HG03064 (cell line): Measurements from ENCODE around the gene WDR64.
A peak's percentile ranks its signal among the peaks of the same experiment; 100 is the strongest.

Experiments used
- ATAC-seq: cut with Tn5 transposase; IDR thresholded peaks from one replicate; pipeline ENCODE4 v1.9.1; 2021; ENCODE audit warnings: low read depth; ENCODE audit not compliant: unreplicated experiment

The WDR64 gene

DNA sequence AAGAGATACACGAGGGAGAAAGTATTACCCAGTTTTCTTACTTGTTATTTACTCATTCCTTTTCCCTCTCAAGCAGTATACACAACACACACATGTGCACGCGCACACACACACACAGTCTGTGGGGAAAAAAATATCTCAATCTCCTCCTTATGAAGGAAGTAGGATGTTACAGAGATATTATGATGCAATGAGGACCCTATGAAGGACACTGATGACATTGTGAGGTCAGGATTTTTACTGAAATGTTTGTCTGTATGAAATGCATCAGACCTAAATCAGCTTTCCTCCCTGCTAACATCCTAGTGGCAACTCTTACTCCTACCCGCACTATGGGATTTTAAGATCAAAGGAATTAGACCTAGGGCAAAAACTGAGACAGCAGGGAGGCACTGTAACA lies at the start of gene WDR64:
WDR64 (plus strand) TSS at position 270 of the 400 bp plus-strand sequence. CDS start 204 bp downstream, outside the sequence.
- no peak for ATAC-seq

DNA sequence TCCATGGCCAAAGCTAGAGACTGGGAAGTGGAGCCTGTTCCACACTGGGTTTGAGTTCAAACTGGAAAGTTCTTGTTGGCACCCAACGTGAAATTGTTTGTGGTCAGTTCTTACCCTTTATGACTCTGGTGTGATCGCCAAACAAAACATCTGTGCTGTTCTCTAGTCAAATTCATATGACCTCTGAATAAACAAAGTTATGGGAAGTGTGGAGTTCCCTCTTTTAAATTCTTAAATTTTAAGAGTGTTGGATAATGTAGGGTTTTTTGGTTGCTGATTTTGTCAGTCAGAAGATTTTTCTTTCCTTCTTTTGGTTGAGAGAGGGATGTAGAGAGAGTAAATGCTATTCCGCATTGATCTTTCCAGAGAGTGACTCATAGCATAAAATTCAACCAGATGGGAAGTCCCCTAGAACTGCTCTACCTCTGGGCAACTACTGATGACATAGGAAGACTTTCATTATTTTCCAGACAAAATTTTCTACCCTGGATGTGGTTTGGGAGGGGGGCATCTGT lies 48.3 kb upstream of the WDR64 start:
- ATAC-seq = no peak

DNA sequence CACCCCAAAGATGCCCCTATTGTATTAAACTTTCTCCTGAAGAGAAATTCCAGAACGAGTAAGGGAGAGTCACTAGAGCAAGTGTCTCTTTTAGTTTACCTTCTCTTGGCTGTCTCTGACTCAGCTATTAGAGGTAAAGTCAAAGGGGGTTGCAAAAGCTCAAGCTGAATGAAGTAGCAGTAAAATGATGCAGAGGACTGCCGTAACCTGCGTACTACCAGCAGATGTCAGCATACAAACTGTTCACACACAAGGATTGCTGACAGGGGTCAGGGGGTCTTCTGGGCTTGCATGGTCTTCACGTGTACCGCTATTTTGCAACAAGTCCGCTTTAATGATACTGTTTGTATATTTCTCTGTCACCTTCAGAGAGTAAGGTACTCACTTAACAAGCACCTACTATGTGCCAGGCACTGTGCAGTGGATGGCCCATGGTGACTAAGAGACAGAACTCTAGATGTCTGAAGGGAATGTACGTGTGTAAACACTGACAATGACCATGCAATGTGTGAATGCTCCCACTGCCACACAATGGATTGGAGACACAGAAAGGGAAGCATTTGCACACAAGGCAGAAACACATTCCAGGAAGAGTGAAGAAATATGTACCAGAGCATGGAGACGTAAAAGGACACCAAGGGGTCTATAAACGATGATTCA lies 46.8 kb upstream of the WDR64 start:
- no peak for ATAC-seq

GRCh38 chr1:241606544-241606943 lies 45.5 kb upstream of the WDR64 start:
- no peak for ATAC-seq

- no peak for ATAC-seq
These were observed 44.6 kb upstream of the WDR64 start for GRCh38 chr1:241607497-241607896.

- no peak for ATAC-seq
These were observed 43.6 kb upstream of the WDR64 start for GRCh38 chr1:241608379-241609033.

DNA sequence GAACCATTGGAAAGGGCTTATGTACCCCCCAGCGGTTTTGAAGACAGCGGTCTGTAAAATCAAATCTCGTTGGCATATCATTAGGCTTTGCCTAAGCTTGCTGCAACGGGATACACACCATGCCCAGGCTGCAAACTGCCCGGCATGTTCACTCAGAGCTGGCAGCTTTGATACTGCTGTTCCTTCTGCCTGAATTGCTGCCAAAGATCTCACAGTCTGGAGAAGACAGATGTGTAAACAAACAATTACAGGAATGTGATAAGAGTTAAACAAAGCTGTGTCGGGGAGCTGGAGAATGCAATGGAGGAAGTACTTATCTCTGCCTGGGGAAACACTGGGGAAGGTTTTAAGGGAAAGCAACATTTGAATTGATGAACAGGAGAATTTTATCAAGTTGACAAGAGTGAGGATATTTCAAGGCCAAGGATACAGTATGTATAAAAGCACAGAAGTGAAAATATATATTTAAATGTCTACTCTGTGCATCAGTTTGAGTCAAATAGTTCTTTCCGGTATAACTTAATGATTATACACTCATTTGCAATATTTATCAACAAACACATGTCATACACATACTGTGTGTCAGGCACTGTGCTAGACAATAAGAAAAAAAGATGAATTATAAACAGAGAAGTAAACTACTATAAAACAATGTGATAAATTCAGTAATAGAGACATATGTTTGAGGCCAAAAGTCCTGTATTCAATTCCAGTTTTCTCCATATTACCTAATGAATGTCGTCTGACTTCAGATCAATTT lies 41.8 kb upstream of the WDR64 start:
- no peak for ATAC-seq

- ATAC-seq = peak; percentile 84
These were observed 41.0 kb upstream of the WDR64 start for GRCh38 chr1:241611063-241611462.

GRCh38 chr1:241611736-241612135 lies 40.3 kb upstream of the WDR64 start:
- no peak for ATAC-seq

- no peak for ATAC-seq
These were observed 39.3 kb upstream of the WDR64 start for GRCh38 chr1:241612533-241613477.

- no peak for ATAC-seq
These were observed 37.9 kb upstream of the WDR64 start for GRCh38 chr1:241614144-241614543.

DNA sequence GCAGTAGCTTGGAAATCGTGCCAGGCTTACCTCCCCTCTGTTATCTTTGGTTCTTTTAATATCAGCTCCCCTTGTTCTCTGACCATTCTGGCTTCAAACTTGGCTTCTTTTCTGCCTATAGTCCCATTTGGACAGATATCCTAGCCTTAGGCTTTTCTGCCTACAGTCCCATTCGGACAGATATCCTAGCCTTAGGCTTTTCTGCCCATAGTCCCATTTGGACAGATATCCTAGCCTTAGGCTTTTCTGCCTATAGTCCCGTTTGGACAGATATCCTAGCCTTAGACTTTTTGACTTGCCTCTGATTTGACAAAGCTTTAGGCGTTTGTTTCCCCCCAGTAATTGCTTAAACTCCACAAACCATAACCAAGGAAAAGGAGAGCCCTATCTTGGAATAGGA lies 37.5 kb upstream of the WDR64 start:
- ATAC-seq = no peak

GRCh38 chr1:241615043-241615974 lies 36.8 kb upstream of the WDR64 start:
- ATAC-seq = no peak

DNA sequence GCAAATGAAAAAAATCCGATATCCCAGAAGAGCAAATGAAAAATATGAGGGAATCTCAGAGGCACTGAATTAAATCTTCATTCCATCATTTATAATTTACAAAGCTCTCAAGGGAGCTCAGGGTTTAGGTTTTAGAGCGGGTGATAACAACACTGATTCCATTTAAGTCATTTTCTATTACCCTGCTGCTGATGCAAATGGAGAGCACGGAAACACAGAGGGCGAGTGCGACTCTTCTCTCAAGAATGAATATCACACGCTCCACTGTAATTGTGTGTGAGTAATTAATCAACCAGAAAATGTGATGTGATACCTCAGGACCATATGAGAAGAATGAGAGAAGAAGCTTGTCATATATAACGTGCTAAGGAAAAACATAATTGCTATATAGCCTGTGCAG lies 34.7 kb upstream of the WDR64 start:
- ATAC-seq = no peak

DNA sequence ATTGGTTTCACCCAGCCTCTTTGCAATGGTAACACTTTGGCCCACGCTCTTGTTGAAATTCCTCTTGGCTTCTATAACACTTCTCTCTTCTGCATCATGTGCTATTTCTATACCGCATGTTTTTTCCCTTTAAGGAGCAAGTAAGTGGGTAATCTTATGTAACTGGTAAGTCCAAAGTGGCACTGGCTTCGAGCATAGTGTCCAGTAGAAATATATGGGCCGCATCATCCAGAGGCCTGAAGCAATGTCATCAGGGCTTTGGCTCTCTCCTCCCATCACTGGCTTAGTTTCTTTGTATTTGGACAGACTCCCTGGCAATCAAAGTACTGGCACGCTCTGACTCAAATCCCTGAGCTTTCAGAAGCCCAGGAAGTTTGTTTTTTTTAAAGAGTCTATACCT lies 29.4 kb upstream of the WDR64 start:
- ATAC-seq = no peak

- no peak for ATAC-seq
These were observed 27.1 kb upstream of the WDR64 start for GRCh38 chr1:241624935-241625334.

DNA sequence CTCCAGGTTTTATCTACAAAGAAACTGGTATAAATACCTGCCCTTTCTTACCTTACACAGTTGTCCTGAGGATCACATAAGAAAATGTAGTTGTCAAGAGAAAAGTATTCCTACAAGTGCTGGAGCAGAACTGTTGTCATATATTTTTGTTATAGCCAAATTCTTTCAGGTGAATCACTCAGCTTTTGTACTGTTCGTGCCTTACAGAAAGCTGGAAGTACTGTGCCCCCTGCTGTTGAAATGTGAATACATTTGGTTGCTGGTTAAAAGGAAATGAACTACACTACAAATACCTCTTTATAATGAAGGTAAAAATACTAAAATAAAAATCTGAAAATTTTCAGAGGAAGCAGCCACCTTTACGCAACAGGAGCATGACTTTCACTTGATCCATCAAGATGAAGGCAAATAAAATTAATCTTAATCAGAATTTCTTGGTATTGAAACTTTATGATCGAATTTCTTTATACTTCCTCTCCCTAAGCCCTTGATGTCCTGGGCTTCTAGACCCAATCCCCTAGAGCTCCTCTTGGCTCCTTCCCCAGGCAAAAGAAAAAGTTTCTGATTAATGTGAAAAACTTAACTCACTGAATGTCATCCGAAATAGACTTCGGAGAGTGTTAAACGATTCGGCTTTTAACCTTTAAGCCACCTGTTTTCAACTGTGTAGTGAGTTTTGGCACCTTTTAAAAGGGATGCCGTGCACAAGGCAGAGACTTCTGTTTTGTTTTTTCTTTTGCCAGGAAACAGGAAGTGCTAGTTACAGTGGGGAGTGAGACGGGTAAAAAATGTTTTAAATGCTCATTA lies 24.4 kb upstream of the WDR64 start:
- peak; percentile 77 for ATAC-seq

DNA sequence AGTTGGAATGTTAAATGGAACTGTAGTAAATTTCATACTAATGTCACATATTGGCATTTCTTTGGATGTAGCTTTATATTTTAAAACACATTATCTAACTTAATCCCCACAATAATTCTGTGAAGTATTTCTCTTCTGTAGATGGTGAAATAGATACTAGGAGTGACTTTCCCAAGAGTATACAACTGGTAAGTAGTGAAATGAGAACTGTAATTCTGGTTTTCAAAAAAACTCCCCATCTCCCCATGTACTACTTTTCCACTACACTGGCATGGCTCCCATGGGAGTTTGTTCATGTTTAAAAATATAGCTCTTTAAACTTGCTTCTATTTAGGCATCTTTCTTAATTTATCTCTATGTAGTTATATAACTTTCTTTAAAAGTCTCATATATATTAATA lies 22.1 kb upstream of the WDR64 start:
- no peak for ATAC-seq
